T-helper 1 cell treated with Interleukin-12 subunit alpha and Interleukin-12 subunit beta and Interleukin-4 antibody, amounts not matched to agents 30 μg/mL and 1 μg/mL, for 36 hours (primary cell): ENCODE data around the gene SUSD3.
A peak's percentile ranks its signal among the peaks of the same experiment; 100 is the strongest.

Experiments used
- H3K27ac Mint-ChIP-seq: one replicate; pipeline ENCODE4 v1.8.0; 2021; ENCODE audit warnings: mild to moderate bottlenecking, mixed read lengths
- H3K27me3 Mint-ChIP-seq: one replicate; pipeline ENCODE4 v1.8.0; 2021; ENCODE audit warnings: low read depth, mixed read lengths
- H3K36me3 Mint-ChIP-seq: one replicate; pipeline ENCODE4 v1.8.0; 2021; ENCODE audit warnings: low read depth, mixed read lengths
- H3K4me1 Mint-ChIP-seq: one replicate; pipeline ENCODE4 v1.8.0; 2021; ENCODE audit warnings: low read depth, mixed read lengths
- H3K4me3 Mint-ChIP-seq: one replicate; pipeline ENCODE4 v1.8.0; 2021; ENCODE audit warnings: mild to moderate bottlenecking, moderate library complexity, mixed read lengths
- H3K9me3 Mint-ChIP-seq: one replicate; pipeline ENCODE4 v1.8.0; 2021; ENCODE audit warnings: mixed read lengths

The SUSD3 gene

DNA sequence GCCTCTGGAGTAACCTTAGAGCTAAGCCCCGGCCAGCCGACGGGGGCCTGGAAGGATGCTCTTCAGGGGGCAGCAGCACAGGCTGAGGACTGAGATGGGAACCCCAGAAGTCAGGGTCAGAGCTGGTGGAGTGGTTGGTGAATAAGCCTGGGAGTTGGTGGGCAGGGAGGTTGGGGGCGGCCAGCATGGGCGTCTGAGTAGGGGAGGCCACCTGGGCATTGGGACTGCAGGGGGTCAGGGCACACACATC lies 61.1 kb downstream of the SUSD3 start:
- Mint-ChIP-seq H3K27me3 (no peaks in the 10 kb centered on the region), H3K9me3 (no peaks in the 10 kb centered on the region), H3K36me3 (peaks cover 15% of the 10 kb centered on the region), H3K27ac (peak overlapping the region; percentile 65), H3K4me3 (no peak overlapping the region), H3K4me1 (peaks cover 18% of the 10 kb centered on the region)

DNA sequence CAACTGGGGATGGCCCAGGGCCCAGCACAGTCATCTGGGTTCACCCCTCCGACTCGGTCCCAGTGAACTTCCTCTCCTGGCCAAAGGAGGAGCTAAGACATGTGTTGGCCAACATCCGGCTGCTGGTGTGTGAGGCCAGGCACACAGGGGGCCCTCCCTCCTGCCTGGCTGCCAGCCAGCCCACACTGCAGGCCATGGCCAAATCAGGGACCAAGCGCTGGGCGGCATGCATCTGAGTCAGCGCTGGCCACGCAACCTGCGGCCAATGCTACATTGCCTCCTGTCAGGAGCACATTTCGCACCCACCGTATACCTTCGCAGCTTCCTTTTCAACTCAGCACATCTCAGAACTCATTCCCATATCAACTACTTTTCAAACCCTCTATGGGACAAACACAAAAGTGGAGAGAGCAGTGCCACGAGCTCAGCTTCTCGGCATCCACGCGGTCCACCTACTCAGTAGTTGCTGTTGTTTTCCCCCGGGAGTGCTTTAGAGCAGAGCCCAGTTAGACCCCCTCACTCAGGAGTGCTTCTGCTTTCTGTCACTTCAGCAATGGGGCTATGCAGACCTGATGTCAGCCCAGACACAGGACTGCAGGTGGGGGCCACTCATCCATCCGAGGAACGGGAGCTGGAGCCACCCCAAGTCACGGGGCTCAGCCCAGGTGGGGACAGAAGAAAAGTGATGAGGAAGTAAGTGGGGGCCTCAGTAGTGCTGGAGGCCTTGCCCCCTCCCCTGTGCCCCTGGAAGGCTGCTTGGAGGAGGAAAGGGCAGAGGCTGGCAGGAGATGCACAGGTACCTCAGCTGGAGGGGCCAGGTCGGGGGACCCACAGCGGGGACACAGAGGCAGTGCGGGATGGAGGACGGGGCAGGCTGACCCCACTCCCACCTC lies 61.7 kb downstream of the SUSD3 start:
- peaks cover 15% of the 10 kb centered on the region for H3K36me3 Mint-ChIP-seq
- H3K4me3 Mint-ChIP-seq, result no peak overlapping the region
- H3K27ac Mint-ChIP-seq, result peak overlapping the region; percentile 65
- peaks cover 13% of the 10 kb centered on the region for H3K4me1 Mint-ChIP-seq
- no peaks in the 10 kb centered on the region for H3K27me3 Mint-ChIP-seq
- no peaks in the 10 kb centered on the region for H3K9me3 Mint-ChIP-seq

DNA sequence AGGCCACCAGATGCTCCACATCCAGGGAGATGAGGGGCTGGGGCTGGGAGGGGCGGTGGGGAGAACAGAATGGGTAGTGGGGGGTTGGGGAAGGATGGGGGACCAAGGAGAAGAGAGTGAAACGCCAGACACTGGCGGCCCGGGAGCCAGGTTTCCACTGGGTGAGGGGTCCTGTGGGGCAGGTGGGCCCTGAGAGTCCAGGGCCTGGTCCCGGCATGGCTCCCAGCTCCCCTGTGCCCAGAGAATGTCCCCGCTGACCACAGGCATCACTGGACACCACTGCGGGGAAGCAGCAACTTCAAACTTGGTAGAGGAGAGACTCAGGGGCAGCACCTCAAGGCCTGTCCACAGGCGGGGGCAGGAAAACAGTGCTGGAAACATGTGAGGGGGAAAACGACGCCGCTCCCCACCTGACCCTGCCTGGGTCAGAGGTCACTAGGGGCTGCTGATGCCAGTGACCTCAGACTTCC lies 62.4 kb downstream of the SUSD3 start:
- H3K4me3 Mint-ChIP-seq, result no peak overlapping the region
- no peak overlapping the region for H3K27ac Mint-ChIP-seq
- peaks cover 16% of the 10 kb centered on the region for H3K4me1 Mint-ChIP-seq
- no peaks in the 10 kb centered on the region for H3K9me3 Mint-ChIP-seq
- no peaks in the 10 kb centered on the region for H3K27me3 Mint-ChIP-seq
- peaks cover 16% of the 10 kb centered on the region for H3K36me3 Mint-ChIP-seq

- Mint-ChIP-seq H3K27ac (no peak overlapping the region), H3K36me3 (peaks cover 20% of the 10 kb centered on the region), H3K27me3 (no peaks in the 10 kb centered on the region), H3K4me1 (peaks cover 22% of the 10 kb centered on the region), H3K4me3 (no peak overlapping the region), H3K9me3 (no peaks in the 10 kb centered on the region)
Measured at GRCh38 chr9:93121316-93122241, 63.1 kb downstream of the SUSD3 start.

DNA sequence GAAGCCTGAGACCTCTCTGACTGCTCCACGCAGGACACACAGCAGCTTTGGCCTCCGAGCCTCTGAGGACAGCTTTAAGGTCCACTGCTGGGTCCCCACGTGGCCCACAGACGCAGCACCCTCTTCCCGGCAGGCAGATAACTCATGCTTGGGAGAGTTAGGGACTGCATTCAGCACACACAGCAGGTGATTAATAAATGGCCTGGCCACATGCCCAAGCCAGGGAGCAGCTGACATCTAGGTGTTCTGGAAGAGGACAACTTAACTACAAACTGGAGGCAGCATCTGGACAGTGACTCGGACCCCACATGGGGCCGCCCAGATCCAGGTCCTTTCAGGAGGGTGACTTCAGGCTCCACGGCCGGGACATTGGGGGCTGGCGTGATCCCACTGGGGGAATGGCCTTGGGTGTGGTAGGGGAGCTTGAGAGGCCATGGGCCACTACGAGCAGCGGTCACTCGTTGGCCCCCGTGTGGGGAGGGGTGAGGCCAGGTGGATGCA lies 64.3 kb downstream of the SUSD3 start:
- Mint-ChIP-seq H3K27ac (no peak overlapping the region), H3K4me1 (peaks cover 31% of the 10 kb centered on the region), H3K27me3 (no peaks in the 10 kb centered on the region), H3K9me3 (no peaks in the 10 kb centered on the region), H3K36me3 (peaks cover 20% of the 10 kb centered on the region), H3K4me3 (no peak overlapping the region)

- Mint-ChIP-seq H3K4me1 (peaks cover 33% of the 10 kb centered on the region), H3K27ac (no peak overlapping the region), H3K9me3 (no peaks in the 10 kb centered on the region), H3K27me3 (no peaks in the 10 kb centered on the region), H3K36me3 (peaks cover 22% of the 10 kb centered on the region), H3K4me3 (no peak overlapping the region)
Measured at GRCh38 chr9:93123561-93124283, 65.2 kb downstream of the SUSD3 start.

DNA sequence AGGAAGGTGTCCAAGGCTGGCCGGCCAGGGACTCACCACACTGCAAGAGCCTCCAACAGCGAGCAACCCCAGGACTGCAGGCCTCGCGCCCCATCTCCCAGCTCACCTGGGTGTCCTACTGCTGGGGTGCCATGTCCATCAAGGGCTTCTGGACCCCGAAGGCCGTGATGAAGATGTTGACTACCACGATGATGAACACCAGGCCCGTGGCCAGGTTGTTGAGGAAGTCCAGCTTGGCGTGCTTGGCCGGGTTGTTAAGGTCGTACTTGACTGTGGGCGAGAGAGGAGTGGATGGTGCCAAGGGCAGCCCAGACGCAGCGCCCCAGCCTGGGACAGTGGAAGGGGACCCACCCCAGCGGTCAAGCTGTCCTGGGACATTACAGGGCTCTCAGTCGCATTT lies 66.3 kb downstream of the SUSD3 start:
- peaks cover 21% of the 10 kb centered on the region for H3K36me3 Mint-ChIP-seq
- peaks cover 33% of the 10 kb centered on the region for H3K4me1 Mint-ChIP-seq
- no peaks in the 10 kb centered on the region for H3K9me3 Mint-ChIP-seq
- H3K4me3 Mint-ChIP-seq, result no peak overlapping the region
- H3K27ac Mint-ChIP-seq, result no peak overlapping the region
- H3K27me3 Mint-ChIP-seq, result no peaks in the 10 kb centered on the region

DNA sequence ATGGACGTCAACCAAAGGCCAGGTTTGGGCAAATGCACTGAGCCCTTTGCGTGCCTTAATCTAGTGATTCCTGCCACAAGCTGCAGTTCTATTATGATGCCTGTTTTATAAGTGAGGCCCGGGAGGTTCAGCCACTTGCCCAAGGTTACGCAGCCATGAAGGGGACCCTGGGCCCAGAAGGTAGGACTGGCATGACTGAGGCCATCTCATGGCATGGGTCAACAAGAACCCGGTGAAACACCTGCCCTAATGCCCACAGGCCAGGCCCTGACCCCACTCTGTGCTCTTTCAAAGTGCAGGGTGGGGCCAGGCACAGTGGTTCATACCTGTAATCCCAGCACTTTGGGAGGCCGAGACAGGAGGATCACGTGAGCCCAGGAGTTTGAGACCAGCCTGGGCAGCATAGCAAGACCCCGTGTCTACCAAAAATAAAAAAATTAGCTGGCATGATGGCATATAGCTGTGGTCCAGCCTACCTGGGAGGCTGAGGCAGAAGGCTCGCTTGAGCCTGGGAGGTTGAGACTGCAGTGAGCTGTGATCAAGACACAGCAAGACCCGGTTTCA lies 66.9 kb downstream of the SUSD3 start:
- H3K4me3 Mint-ChIP-seq, result no peak overlapping the region
- H3K27ac Mint-ChIP-seq, result no peak overlapping the region
- peaks cover 28% of the 10 kb centered on the region for H3K4me1 Mint-ChIP-seq
- H3K9me3 Mint-ChIP-seq, result no peaks in the 10 kb centered on the region
- peaks cover 15% of the 10 kb centered on the region for H3K36me3 Mint-ChIP-seq
- H3K27me3 Mint-ChIP-seq, result no peaks in the 10 kb centered on the region

DNA sequence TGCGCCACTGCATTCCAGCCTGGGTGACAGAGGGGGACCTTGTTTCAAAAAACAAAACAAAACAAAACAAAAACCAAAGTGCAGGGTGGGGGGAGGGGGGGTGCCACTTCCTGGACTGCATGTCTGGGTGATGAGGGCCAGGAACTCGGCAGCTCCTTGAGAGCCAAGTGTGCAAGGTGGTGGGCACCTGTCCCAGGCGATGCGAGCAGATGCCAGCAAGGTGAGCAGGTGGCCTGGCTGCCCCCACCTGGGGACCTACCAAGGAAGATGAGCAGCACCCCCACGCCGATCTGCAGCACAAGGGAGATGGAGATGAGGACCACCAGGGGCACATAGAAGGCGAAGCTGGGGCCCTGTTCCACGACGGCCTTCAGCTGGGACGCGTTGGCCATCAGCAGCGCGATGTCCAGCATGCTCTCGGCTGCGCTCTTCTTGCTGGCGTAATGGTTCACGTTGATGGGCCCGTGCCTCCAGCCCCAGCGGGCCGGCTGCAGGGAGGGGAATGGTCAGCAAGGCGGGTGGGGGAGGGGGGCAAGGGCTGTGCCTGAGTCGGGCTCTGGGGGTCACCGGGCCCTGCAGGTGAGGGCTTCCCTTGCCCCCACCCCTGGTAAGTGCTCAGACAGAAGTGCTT lies 67.8 kb downstream of the SUSD3 start:
- H3K4me3 Mint-ChIP-seq, result peak overlapping the region; percentile 63

DNA sequence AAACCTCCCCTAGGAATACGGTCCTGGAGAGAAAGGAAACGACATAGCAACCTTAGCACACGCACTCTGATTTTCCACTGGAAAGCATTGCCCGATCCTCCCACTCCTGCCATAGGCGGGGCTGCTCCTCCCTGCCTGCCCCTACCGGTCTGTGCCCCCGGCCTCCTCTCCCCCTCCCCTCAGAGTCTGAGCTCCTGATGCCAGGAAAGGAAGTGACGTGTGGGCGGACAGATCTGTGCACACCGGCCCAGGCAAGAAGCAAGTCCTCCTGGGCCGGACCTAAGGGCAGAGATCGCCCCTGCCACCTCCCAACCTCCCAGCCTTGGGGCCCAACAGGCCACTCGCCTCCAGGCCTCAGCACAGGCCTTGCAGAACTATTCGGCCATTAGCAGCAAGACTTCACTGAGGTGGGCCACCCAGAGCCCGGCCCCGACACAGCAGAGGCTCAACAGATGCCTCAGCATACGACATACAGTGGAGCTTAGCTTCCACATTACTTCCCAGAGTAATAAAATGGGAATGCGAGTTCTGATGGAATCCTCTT lies 68.4 kb downstream of the SUSD3 start:
- Mint-ChIP-seq H3K4me1 (peaks cover 40% of the 10 kb centered on the region), H3K4me3 (no peak overlapping the region), H3K27me3 (no peaks in the 10 kb centered on the region), H3K9me3 (no peaks in the 10 kb centered on the region), H3K36me3 (peaks cover 15% of the 10 kb centered on the region), H3K27ac (peak overlapping the region; percentile 75)

More for the DNA sequence above, 67.8 kb downstream of the SUSD3 start:
- Mint-ChIP-seq H3K4me1 (peaks cover 35% of the 10 kb centered on the region), H3K27ac (peak overlapping the region; percentile 84), H3K27me3 (no peaks in the 10 kb centered on the region), H3K9me3 (no peaks in the 10 kb centered on the region), H3K36me3 (peaks cover 15% of the 10 kb centered on the region)

- Mint-ChIP-seq H3K4me1 (peaks cover 43% of the 10 kb centered on the region), H3K9me3 (no peaks in the 10 kb centered on the region), H3K27ac (peak overlapping the region; percentile 75), H3K4me3 (no peak overlapping the region), H3K36me3 (peaks cover 14% of the 10 kb centered on the region), H3K27me3 (no peaks in the 10 kb centered on the region)
Measured at GRCh38 chr9:93127395-93127911, 69.0 kb downstream of the SUSD3 start.

DNA sequence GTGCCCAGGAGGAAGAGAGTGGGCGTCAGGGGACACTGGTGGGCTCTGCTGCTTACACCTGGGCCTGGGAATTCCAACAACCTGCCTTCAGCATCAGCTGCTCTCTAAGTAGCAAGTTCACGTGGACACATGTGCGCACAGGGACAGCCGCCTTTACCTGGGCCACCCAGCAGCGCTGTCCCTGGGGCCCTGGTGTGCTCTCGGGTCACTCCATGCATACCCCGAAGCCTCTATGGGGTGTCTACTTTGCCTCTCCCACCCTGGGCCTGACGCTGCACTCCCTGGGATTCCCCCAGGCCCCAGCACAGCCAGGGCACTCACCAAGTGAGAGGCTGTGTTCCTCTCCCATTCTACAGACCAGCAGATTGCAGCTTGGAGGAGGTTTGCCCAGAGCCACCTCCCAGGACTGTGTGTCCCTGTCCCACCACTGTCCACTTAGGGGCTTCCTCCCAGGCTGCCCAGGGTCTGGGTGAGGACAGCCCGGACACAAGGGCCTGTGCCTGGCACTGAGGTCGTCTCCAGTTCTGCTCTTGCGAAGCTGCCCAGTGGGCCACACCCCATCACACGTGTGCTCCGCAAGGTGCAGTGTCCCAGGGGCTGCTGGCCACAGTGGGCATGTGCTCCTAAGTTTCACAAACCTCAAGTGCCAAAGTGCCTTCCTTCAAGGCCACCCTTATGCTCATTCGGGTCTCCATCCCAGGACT lies 69.7 kb downstream of the SUSD3 start:
- no peak overlapping the region for H3K4me3 Mint-ChIP-seq
- peaks cover 50% of the 10 kb centered on the region for H3K4me1 Mint-ChIP-seq
- peaks cover 14% of the 10 kb centered on the region for H3K36me3 Mint-ChIP-seq
- peak overlapping the region; percentile 23 for H3K27ac Mint-ChIP-seq
- H3K9me3 Mint-ChIP-seq, result no peaks in the 10 kb centered on the region
- H3K27me3 Mint-ChIP-seq, result no peaks in the 10 kb centered on the region

GRCh38 chr9:93128715-93129224 lies 70.3 kb downstream of the SUSD3 start:
- H3K4me3 Mint-ChIP-seq, result no peak overlapping the region
- H3K36me3 Mint-ChIP-seq, result peaks cover 14% of the 10 kb centered on the region
- no peaks in the 10 kb centered on the region for H3K9me3 Mint-ChIP-seq
- H3K4me1 Mint-ChIP-seq, result peaks cover 51% of the 10 kb centered on the region
- peak overlapping the region; percentile 23 for H3K27ac Mint-ChIP-seq
- no peaks in the 10 kb centered on the region for H3K27me3 Mint-ChIP-seq
